ENCODE measurements around the gene CTDP1.

Gene CTDP1

GRCh38 chr18:79643054-79643984, 36.3 kb upstream of the CTDP1 start:
- in situ Hi-C loops (cut with MboI; ENCODE audit: low sequenced_read_pairs): loop anchor here (10.0 kb wide), 1 partner anchor 239 kb away; no protein-coding TSS in a partner anchor

- in situ Hi-C loops (cut with MboI; ENCODE audit: low sequenced_read_pairs): loop anchor here (10.0 kb wide), 1 partner anchor 239 kb away; no protein-coding TSS in a partner anchor
Measured at GRCh38 chr18:79644006-79644665, 35.5 kb upstream of the CTDP1 start.

- in situ Hi-C loops (cut with MboI; ENCODE audit: low sequenced_read_pairs): loop anchor here (10.0 kb wide), 1 partner anchor 240 kb away; no protein-coding TSS in a partner anchor
Measured at GRCh38 chr18:79644666-79645057, 34.9 kb upstream of the CTDP1 start.

- in situ Hi-C loops (cut with MboI; ENCODE audit: low sequenced_read_pairs): loop anchor here (10.0 kb wide), 1 partner anchor 241 kb away; no protein-coding TSS in a partner anchor
Measured at GRCh38 chr18:79645291-79645983, 34.2 kb upstream of the CTDP1 start.

GRCh38 chr18:79647307-79647706, 32.3 kb upstream of the CTDP1 start:
- in situ Hi-C loops (cut with MboI; ENCODE audit: low sequenced_read_pairs): loop anchor here (10.0 kb wide), 1 partner anchor 243 kb away; no protein-coding TSS in a partner anchor

GRCh38 chr18:79650959-79651358, 28.6 kb upstream of the CTDP1 start:
- in situ Hi-C loops (cut with MboI; ENCODE audit: low sequenced_read_pairs): no loop called here

- in situ Hi-C loops (cut with MboI; ENCODE audit: low sequenced_read_pairs): no loop called here
Measured at GRCh38 chr18:79657342-79657996, 22.1 kb upstream of the CTDP1 start.

- in situ Hi-C loops (cut with MboI; ENCODE audit: low sequenced_read_pairs): no loop called here
Measured at GRCh38 chr18:79658366-79658765, 21.2 kb upstream of the CTDP1 start.

- in situ Hi-C loops (cut with MboI; ENCODE audit: low sequenced_read_pairs): no loop called here
Measured at GRCh38 chr18:79659733-79660132, 19.9 kb upstream of the CTDP1 start.

GRCh38 chr18:79662034-79662433, 17.6 kb upstream of the CTDP1 start:
- in situ Hi-C loops (cut with MboI; ENCODE audit: low sequenced_read_pairs): no loop called here

- in situ Hi-C loops (cut with MboI; ENCODE audit: low sequenced_read_pairs): no loop called here
Measured at GRCh38 chr18:79662439-79662838, 17.2 kb upstream of the CTDP1 start.

GRCh38 chr18:79664525-79665125, 15.0 kb upstream of the CTDP1 start:
- in situ Hi-C loops (cut with MboI; ENCODE audit: low sequenced_read_pairs): no loop called here

- in situ Hi-C loops (cut with MboI; ENCODE audit: low sequenced_read_pairs): no loop called here
Measured at GRCh38 chr18:79668203-79668602, 11.4 kb upstream of the CTDP1 start.

GRCh38 chr18:79672490-79673276, 6.9 kb upstream of the CTDP1 start:
- in situ Hi-C loops (cut with MboI; ENCODE audit: low sequenced_read_pairs): no loop called here

- in situ Hi-C loops (cut with MboI; ENCODE audit: low sequenced_read_pairs): no loop called here
Measured at GRCh38 chr18:79677221-79677620, 2.4 kb upstream of the CTDP1 start.

GRCh38 chr18:79677840-79678239, 1.8 kb upstream of the CTDP1 start:
- in situ Hi-C loops (cut with MboI; ENCODE audit: low sequenced_read_pairs): no loop called here

GRCh38 chr18:79678665-79679551, 695 bp upstream of the CTDP1 start:
- in situ Hi-C loops (cut with MboI; ENCODE audit: low sequenced_read_pairs): no loop called here

GRCh38 chr18:79680100-79680879, 687 bp downstream of the CTDP1 start:
- in situ Hi-C loops (cut with MboI; ENCODE audit: low sequenced_read_pairs): no loop called here
